Measurements from ENCODE around the gene ZNF516. TPM values are rescaled to one million over a fixed set of nuclear protein-coding genes. Genes with fewer than 3 reads are reported as not detected.

The ZNF516 gene
- total and polyA plus RNA-seq, 10 of the 15 experiments (the other 5 are each of a cell fraction or from before 2014, with no cell fraction given) = 2.0 to 32.0 (median 8.3) TPM

DNA sequence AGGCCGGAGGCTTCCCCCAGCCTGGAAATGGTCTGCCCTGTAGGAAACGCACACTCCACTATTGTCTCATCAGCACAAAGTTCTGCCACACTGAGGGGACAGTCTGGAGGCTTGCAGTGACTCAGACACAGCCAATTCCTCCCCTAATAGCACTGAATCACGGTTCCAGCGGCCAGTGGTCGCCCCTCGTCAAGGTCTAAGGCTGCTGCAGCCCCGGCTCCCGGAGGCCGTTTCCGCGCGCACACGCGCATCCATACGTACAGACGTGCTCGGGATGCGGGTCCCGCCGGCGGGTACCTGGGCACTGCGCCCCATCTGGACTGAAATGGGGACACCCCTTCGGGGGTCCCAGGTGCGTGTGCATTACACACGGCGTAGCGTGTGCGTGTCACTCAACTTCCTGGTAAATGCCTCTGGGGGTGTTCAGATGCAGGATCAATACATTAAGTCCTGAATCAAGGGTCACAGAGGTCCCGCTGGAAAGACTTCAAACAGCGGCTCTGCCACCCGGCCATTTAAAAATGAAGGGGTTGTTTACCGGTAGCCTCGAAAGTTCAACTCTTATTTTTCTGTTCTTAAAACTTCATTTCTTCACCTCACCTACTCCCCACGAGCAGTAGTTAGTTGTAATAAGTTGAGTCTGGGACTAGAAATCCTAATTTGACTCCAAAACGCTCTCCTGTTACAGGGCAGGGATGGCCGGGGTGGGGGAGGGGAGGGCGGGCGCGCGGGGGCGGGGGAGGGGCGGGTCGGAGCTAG lies 572 bp upstream of the ZNF516 start (continued):
- TF ChIP-seq KLF5 (IDR thresholded peaks at IDR 0.05; ENCODE audit: partially characterized antibody) (no peak), CHD2 (IDR thresholded peaks at IDR 0.05; ENCODE audit: borderline replicate concordance, low read depth, low read length) (no peak), CBX3 (IDR thresholded peaks at IDR 0.05; ENCODE audit: borderline replicate concordance, low read depth) (no peak), SREBF1 (IDR thresholded peaks at IDR 0.05; ENCODE audit: low read length) (no peak), GATAD2B (conservative IDR thresholded peaks at IDR 0.05; ENCODE audit: low read depth) (0 out of 2 replicates have a peak, but pooled peaks have one; percentile 12), MTA2 (IDR thresholded peaks at IDR 0.05; ENCODE audit: low read depth) (no peak), ATF7 (IDR thresholded peaks at IDR 0.05; ENCODE audit: low read depth) (no peak), SRF (IDR thresholded peaks at IDR 0.05; ENCODE audit: low read depth in 2 of 2, low read length in 2 of 2) (no peak), FOXK2 (IDR thresholded peaks at IDR 0.05) (no peak), TCF3 (IDR thresholded peaks at IDR 0.05; ENCODE audit: borderline replicate concordance, insufficient read depth, low read depth, low read length) (no peak), HDGF (IDR thresholded peaks at IDR 0.05) (no peak), NR2C1 (IDR thresholded peaks at IDR 0.05) (no peak), SMC3 (IDR thresholded peaks at IDR 0.05; ENCODE audit: borderline replicate concordance, low read length) (no peak), ZNF217 (IDR thresholded peaks at IDR 0.05) (no peak), HDAC2 (IDR thresholded peaks at IDR 0.05) (no peak), JUNB (IDR thresholded peaks at IDR 0.05) (no peak), ZZZ3 (IDR thresholded peaks at IDR 0.05; ENCODE audit: control insufficient read depth, insufficient read length, low read depth) (no peak), ZNF274 (IDR thresholded peaks at IDR 0.05; ENCODE audit: insufficient read depth, insufficient read length) (no peak)
- TF ChIP-seq, protein P1, sequence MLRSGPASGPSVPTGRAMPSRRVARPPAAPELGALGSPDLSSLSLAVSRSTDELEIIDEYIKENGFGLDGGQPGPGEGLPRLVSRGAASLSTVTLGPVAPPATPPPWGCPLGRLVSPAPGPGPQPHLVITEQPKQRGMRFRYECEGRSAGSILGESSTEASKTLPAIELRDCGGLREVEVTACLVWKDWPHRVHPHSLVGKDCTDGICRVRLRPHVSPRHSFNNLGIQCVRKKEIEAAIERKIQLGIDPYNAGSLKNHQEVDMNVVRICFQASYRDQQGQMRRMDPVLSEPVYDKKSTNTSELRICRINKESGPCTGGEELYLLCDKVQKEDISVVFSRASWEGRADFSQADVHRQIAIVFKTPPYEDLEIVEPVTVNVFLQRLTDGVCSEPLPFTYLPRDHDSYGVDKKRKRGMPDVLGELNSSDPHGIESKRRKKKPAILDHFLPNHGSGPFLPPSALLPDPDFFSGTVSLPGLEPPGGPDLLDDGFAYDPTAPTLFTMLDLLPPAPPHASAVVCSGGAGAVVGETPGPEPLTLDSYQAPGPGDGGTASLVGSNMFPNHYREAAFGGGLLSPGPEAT (IDR thresholded peaks at IDR 0.05; ENCODE audit: low read depth) = no peak
- TF ChIP-seq, protein P2, sequence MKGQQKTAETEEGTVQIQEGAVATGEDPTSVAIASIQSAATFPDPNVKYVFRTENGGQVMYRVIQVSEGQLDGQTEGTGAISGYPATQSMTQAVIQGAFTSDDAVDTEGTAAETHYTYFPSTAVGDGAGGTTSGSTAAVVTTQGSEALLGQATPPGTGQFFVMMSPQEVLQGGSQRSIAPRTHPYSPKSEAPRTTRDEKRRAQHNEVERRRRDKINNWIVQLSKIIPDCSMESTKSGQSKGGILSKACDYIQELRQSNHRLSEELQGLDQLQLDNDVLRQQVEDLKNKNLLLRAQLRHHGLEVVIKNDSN (IDR thresholded peaks at IDR 0.05; ENCODE audit: borderline replicate concordance, extremely low read length, insufficient read depth, low read depth, low read length) = no peak
- TF ChIP-seq, protein P3, sequence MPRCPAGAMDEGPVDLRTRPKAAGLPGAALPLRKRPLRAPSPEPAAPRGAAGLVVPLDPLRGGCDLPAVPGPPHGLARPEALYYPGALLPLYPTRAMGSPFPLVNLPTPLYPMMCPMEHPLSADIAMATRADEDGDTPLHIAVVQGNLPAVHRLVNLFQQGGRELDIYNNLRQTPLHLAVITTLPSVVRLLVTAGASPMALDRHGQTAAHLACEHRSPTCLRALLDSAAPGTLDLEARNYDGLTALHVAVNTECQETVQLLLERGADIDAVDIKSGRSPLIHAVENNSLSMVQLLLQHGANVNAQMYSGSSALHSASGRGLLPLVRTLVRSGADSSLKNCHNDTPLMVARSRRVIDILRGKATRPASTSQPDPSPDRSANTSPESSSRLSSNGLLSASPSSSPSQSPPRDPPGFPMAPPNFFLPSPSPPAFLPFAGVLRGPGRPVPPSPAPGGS (IDR thresholded peaks at IDR 0.05; ENCODE audit: borderline replicate concordance, insufficient read depth, low read depth, low read length, poor library complexity, severe bottlenecking) = no peak
- TF ChIP-seq, protein P4, sequence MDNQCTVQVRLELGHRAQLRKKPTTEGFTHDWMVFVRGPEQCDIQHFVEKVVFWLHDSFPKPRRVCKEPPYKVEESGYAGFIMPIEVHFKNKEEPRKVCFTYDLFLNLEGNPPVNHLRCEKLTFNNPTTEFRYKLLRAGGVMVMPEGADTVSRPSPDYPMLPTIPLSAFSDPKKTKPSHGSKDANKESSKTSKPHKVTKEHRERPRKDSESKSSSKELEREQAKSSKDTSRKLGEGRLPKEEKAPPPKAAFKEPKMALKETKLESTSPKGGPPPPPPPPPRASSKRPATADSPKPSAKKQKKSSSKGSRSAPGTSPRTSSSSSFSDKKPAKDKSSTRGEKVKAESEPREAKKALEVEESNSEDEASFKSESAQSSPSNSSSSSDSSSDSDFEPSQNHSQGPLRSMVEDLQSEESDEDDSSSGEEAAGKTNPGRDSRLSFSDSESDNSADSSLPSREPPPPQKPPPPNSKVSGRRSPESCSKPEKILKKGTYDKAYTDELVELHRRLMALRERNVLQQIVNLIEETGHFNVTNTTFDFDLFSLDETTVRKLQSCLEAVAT (IDR thresholded peaks at IDR 0.05) = no peak
- TF ChIP-seq, protein P5, sequence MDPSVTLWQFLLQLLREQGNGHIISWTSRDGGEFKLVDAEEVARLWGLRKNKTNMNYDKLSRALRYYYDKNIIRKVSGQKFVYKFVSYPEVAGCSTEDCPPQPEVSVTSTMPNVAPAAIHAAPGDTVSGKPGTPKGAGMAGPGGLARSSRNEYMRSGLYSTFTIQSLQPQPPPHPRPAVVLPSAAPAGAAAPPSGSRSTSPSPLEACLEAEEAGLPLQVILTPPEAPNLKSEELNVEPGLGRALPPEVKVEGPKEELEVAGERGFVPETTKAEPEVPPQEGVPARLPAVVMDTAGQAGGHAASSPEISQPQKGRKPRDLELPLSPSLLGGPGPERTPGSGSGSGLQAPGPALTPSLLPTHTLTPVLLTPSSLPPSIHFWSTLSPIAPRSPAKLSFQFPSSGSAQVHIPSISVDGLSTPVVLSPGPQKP (IDR thresholded peaks at IDR 0.05; ENCODE audit: low read depth, low read length) = no peak
- TF ChIP-seq, protein P6, sequence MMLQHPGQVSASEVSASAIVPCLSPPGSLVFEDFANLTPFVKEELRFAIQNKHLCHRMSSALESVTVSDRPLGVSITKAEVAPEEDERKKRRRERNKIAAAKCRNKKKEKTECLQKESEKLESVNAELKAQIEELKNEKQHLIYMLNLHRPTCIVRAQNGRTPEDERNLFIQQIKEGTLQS (IDR thresholded peaks at IDR 0.05; ENCODE audit: borderline replicate concordance, extremely low read depth, low read depth, low read length) = no peak

Measured in GM12878 (cell line).